Stimulated activated CD4-positive, alpha-beta T cell treated with anti-CD3 and anti-CD28 coated beads, TNF-alpha, amount 100 ng/mL, for 48 hours (primary cell): ENCODE results near the gene GRIK1.

Source experiments
- DNase-seq, 3 donors: peaks; one replicate each; pipeline ENCODE4 v3.0.0-alpha.2; 2020; ENCODE audit warnings: low read depth in 3 of 3

Gene GRIK1

DNA sequence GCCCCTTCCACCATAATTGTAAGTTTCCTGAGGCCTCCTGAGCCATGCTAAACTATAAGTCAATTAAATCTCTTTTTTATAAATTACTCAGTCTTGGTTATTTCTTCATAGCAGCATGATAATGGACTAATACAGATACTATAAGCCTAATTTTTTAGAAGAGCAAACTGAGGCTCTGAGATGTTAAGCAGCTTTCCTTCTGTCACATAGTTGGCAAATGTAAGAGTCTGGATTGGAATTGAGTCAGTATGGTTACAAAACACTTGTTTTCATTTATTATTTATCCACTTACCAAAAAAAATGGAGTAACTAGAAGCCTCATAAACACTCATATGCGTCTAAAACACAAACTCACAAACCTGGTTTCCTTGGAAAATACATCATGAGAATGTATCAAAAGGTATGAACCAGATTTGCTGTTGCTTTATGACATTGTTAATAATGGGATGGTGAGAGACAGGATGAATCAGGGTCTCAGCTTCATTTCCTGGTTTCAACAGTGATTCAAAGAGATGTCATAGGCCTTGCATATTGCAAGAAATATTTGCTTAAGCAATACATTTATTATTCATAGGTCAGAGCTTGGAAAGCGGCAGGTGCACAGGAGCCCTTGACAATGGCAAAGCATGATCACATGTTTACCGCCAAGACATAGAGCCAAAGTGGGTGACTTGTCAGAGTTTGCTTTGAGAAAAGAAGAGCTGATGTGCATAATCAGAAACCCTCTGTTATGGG, 221.5 kb downstream of the GRIK1 start:
- no peak for DNase-seq

DNA sequence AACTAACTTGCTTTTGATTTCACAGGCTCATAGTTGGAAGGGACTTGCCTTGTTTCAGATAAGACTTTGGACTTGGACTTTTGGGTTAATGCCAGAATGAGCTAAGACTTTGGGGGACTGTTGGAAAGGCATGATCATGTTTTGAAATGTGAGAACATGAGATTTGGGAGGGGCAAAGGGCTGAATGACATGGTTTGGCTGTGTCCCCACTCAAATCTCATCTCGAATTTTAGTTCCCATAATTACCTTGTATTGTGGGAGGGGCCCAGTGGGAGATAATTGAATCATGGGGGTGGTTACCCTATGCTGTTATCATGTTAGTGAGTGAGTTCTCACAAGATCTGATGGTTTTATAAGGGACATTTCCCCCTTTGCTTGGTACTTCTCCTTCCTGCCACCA, 222.1 kb downstream of the GRIK1 start:
- no peak for DNase-seq

DNA sequence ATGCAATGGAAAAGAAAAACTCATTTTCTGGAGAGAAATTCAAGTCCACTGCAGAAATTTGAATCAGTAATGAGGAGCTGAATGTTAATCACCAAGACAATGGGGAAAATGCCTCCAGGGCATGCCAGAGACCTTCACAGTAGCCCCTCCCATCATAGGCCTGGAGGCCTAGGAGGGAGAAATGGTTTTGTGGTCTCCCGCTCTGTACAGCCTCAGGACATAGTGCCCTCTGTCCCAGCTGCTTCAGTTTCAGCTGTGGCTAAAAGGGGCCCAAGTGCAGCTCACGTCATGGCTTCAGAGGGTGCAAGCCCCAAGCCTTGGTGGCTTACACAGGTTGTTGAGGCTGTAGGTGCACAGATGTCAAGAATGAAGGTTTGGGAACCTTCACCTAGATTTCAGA, 223.0 kb downstream of the GRIK1 start:
- DNase-seq: no peak

DNA sequence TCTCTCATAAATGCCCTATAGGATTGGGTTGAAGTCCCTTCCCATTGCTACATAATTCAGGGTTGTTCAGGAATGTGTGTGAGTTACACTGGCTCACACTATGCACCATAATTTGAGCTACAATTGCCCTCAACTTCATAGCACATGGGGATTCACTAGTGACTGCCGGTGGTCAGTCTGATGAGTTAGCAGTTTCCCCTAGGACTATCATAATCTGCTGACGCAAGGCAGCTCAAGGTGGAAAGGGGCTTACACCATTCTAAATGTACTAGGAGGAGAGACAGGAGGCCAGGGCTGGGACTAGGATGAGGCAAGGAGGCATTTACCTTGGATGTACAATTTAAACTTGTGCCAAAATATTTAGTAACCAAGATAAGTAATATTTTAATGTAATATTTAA, 224.7 kb downstream of the GRIK1 start:
- no peak for DNase-seq

DNA sequence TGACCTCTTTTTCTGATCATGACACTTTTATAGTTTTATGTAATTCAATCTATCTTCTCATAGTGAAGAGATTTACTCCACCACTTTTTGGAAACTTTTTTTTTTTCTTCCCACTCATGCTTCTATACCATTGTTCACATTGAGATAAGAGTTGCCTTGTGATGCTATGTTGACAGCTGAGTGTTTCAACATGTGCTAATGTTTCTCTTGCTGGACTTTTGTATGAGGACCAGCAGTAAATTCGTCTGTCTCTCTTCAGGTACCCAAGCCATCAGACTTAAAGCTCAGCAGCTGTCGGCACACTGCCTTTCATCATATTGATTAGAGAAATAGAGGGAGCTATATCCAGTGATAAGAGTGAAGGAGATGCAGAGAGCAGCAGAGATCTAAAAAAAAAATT, 227.0 kb downstream of the GRIK1 start:
- no peak for DNase-seq

DNA sequence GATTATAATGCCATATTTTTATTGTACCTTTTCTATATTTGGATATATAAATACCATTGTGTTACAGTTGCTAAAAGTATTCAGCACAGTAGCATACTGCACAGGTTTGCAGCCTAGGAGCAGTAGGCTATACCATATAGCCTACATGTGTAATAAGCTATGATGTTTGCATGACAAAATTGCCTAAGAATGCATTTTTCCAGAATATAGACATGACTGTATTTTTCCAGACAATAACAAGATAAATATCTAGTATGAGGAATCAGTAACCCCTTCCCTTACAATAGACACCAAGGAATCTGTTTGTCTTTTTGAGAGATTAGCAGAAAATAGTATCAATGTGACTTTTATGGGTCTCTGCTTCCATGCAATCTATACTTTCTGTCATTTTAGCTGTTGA, 228.6 kb downstream of the GRIK1 start:
- no peak for DNase-seq

DNA sequence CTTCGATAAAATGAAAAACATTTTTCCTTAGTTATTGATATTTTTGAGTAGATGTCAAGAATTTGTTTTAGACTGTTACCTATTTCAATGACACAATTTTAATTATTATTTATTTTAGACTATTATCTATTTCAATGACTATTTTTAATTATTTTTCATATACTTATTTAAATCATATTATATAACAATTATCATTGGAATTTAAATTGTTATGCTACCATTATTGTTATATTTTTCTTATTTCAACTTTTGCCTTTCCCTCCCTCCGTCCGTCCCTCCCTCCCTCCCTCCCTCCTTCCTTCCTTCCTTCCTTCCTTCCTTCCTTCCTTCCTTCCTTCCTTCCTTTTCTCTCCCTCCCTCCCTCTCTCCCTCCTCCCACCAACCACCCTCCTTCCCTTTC, 229.3 kb downstream of the GRIK1 start:
- no peak for DNase-seq

DNA sequence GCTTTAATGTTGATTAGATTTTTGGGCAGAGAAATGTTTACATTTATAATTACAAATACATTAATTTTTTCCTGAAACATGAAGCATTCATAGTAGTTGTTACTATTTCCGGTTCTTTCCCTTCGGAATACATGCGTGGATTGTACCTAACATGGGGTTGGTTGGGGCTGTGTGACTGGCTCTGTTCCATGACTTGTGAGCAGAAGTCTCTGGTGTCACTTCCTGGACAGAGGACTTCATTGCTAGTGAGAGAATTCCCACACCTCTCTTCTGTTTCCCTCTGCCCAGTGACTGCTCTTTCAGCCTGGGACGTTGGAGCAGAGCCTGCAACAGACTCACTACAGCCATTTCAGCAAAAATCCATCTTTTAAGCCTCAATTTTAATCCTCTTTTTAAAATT, 231.4 kb downstream of the GRIK1 start:
- DNase-seq: no peak

DNA sequence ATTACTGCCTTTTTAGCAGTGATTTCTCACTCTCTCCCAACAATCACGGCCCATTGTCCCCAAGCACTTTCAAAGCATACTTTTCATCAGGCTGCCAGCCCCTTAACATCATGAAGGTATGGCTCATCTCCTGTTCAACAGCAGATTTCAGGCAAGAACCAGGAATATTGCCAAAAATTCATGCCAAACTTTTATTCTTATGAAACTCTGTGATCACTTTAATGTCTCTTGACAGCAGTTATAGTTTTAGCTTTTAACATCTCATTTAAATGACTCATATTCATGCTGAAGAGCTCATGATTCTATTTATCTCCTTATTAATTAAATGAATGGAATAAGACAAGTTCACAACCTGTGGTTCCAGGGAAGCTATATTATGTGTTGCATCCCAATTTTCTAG, 235.1 kb downstream of the GRIK1 start:
- no peak for DNase-seq

DNA sequence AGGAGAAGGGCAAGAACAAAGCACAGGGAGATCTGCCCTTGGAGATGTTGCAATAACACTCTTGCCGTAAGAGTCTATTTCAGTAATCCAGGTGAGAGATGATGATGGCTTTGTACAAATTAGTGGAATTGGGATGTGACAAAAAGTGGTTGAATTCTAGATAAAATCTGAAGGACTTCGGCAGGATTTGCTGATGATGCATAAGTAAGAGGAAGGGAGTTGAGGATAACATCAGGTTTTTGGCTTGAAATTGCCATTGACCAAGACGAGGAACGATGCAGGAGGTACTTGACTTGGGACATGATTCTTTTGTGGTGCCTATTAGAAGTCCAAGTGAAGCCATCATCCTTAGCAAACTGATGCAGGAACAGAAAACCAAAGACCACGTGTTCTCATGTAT, 238.1 kb downstream of the GRIK1 start:
- no peak for DNase-seq

DNA sequence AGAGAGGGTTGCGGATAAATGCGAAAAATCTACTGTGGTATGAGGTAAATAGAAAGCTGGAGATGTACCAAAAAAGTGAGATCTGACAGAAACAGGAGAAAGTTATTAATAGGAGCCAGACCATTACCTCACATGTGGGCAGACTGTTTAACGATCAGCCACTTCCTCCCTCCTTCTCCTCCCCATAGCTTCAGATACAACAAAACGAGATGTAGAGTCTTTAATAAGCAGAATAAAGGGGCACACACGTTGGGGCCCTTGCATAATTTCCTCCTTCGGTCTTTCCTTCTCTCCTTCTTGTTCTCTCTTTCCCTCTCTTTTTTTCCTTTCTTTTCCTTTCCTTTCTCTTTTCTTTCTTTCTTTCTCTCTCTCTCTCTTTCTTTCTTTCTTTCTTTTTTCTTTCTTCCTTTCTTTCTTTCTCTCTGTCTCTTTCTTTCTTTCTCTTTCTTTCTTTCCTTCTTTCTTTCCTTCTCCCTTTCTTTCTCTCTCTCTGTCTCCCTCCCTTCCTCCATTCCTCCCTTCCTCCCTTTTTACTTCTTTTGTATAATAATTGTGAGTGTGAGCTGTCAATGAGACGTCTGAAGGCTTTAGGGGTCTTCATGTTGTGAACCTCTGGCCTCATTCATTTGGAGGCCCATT, 242.1 kb downstream of the GRIK1 start:
- no peak for DNase-seq

DNA sequence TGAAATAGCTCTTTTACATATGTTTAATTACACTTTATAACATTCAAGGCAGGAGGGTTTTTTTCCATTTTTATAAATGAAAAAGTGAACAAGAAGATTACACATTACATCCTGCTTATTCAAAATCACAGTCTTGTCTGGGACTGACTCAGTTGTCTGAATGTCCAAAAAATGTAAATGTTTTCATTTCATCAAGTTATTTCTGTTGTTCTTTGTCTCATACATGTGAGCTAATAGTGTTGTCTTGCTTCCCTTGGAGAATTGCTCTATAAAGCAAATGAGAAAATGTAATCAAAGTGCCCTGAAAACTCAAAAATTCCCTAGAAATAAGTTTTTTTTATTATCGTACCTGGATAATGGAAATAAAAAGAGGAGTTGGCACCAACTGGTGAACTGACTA, 242.9 kb downstream of the GRIK1 start:
- DNase-seq: no peak

DNA sequence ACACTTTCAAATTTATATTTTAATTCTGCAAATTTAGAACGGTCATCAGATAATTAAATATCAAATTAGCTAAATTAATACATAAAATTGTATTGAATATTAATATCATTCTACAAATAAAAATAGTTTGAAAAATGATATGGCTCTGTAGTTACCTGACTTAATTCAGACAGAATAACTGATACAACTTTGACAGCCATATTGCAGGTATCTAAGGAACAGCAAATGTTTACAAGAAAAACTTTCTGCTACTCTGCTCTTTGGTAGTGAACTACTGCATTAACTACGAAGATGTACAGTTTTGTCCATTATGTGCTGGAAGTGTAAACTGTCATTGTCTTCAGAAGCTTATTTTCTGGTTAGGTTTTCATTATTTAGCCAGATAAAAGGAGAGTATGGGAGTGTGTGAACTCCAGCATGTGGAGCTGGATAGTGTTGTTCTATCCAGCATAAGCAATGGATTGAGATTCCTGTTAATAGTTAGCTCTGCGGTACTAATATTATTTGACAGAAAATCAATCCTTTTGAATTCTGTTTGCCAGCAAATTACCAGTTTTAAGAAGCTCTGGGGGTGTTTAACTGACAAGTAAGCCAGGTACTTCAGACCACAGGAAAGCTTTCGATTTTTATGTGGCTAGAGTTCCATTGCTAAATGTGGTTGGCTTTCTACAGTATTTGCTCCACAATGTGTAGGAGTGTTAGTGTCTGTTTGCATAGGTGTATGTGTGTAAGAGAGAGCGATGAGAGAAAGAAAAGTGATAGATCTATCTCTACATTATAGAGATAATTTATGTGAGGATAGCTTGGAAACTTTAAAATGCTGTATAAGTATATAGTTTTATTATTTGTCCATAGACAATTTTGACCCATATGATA, 247.9 kb downstream of the GRIK1 start:
- no peak for DNase-seq

DNA sequence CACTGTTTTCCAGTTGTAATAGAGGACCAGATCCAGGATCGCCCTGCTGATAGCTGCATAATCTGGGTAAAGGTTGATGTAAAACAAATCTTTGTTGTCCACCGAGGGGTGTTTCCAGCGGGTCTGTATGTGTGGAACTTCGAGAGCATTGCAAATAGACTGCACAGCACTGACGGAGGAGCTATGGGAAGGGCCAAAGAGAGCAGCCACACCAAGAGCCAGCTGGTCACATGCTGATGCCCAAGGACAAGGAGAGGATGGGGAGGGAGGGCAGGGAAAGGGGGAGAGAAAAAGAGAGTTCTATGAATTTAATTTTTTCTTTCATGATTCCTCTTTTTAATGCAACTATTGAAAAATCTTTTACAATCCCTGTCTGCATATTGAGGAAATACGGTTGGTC, 250.0 kb downstream of the GRIK1 start:
- DNase-seq: no peak

DNA sequence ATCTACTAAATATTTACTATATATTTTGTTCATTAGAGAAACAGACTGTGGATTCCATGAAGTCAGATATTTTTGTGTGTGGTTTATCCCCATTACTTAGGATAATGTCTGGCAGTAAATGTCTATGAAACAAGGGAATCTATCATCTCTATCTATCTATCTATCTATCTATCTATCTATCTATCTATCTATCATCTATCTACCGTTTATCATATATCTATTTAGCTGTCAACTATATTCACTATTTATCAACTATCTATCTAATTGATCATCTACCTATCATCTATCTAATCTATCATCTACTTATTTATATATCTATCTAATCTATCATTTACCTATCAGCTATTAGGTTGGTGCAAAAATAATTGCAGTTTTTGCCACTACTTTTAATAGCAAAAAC, 255.7 kb downstream of the GRIK1 start:
- no peak for DNase-seq

DNA sequence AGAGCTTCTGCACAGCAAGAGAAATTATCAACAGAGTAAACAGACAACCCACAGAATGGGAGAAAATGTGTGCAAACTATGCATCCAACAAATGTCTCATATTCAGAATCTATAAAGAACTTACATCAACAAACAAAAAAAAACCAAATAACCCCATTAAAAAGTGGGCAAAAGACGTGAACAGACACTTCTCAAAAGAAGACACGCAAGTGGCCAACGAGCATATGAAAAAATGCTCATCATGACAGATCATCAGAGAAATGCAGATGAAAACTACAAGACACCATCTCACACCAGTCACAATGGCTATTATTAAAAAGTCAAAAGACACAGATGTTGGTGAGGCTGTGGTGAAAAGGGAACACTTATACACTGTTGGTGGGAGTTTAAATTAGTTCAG, 257.0 kb downstream of the GRIK1 start:
- no peak for DNase-seq

DNA sequence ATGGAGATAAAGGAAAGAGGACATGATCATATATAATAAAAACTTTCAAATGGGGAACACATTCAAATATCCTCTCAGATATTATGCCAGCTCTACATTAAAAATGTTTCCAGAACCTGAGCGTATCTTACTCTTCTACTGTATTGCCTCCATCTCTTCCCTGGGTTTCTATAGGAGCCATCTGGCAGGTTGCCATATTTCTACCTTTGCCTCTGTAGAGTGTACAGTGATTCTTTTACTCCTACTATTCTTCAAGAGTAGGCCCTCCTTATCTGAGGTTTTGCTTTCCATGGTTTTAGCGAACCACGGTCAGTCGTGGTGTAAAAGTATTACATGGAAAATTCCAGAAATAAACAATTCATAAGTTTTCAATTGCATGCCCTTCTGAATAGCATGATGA, 259.5 kb downstream of the GRIK1 start:
- DNase-seq: no peak

DNA sequence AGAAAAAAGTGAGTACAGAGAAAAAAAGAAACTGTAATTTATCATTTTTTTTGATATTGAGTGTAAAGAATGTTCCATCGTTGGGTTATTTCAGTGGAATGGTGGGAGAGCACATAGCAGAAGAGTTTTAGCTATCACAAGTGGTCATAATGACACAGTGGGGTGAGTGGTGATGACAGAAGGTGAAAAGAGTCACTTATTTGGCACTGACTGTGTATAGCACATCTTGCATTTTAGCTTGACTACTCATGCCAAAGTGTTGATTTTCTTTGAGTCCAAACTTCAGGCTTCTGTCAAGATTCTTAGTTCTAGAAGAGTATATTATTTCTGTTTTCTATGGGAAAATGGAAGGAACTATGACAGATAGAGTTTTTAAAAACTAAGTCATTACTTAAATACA, 261.2 kb downstream of the GRIK1 start:
- DNase-seq: no peak

DNA sequence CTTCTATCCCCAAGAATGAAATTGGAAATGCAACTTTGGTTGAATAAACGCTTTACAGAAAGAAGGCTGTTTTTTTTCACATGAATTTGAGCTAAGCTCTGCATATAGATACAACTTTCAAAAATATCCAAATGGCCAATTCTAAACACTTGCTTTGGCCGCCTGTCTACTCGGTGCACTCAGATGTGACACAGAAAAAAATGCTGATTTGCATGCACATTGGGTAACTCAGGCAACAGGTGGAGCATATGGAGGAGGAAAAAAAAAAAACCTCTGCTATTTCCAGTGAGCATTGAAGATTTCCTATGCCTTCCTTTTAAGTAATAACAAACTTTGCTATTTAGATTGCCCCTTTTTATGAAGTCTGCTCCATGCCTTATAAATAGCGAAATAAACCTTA, 262.5 kb downstream of the GRIK1 start:
- no peak for DNase-seq

DNA sequence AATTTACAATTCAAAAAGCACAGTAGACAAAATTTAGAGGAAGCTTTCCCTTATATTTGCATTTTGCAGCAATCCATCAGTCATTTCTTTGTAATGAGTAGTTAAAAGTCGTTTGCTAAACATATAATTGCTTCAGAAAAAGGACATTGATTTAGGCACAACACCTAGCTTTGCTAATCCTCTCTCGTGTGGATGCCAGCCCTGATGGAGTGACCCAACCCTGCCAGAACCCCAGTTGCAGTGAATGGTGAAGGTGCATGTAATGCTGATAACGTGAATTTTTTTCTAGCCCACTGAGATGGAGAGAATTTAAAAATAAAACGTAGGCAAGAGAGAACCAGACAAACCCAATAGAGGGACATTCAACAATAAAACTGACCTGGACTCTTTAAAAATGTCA, 263.4 kb downstream of the GRIK1 start:
- DNase-seq: no peak

DNA sequence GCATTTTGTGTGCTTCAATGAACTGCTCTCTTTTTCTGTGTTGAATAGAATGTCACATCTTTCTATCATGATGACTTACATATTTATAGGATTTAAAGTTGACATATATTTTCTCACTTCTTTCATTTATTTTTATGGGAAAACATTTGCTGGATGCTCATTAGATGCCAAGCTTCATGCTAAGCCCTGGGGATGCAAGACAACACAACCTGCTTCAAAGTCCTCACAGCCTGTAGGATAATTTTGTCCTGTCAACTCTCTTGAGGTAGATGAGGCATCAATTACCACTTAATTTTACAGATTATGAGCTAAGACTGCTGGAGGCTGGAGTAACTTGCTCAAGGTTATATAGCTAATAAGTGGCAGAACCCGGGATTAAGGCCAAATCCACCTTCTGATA, 264.3 kb downstream of the GRIK1 start:
- no peak for DNase-seq

DNA sequence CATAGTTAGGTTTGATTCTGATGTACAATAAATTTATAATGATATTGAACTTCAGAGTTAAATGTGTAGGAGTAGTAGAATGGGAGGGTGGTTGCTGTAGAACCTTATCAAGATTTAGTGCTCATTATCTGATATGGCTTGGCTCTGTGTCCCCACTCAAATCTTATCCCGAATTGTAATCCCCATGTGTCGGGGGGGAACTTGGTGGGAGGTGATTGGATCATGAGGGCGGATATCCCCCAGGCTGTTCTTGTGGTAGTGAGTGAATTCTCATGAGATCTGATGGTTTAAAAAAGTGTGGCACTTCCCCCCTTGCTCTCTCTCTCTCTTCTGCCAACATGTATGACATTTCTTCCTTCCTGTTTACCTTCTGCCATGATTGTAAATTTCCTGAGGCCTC, 265.5 kb downstream of the GRIK1 start:
- DNase-seq: no peak

DNA sequence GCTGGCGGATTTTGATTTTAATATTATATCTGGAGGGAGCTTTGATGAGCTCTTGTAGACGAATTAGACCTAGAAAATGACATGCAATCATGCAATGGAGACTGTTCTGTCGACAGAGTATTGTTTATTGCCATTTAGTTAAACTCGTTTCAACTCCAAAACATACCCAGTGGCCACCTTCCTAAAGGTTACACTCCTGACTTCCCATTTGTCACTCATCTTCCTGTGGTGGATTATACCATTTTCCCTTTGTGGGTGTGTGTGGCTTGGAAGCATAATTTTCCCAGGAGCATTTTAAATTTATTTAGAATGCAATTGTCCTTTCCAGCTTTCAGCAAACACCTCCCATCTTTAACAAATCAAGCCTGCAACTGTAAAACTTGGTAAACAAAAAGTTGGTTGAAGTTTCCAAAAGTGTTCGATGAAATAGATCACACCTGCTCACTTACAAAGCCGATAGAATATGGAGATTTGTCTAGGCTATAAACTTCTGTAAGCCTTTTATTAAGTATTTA, 266.6 kb downstream of the GRIK1 start:
- DNase-seq: no peak
